ENCODE measurements around the gene OR8G1.
"Not testable (repeated sequence)": the region's sequence is repeated elsewhere in the genome, so short reads cannot be mapped to it uniquely, and the experiment has no call there.

Gene OR8G1

DNA sequence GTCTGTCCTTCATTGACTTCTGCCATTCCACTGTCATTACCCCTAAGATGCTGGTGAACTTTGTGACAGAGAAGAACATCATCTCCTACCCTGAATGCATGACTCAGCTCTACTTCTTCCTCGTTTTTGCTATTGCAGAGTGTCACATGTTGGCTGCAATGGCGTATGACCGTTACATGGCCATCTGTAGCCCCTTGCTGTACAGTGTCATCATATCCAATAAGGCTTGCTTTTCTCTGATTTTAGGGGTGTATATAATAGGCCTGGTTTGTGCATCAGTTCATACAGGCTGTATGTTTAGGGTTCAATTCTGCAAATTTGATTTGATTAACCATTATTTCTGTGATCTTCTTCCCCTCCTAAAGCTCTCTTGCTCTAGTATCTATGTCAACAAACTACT, 9.0 kb downstream of the OR8G1 start:
- not testable (repeated sequence) for DNase-seq

DNA sequence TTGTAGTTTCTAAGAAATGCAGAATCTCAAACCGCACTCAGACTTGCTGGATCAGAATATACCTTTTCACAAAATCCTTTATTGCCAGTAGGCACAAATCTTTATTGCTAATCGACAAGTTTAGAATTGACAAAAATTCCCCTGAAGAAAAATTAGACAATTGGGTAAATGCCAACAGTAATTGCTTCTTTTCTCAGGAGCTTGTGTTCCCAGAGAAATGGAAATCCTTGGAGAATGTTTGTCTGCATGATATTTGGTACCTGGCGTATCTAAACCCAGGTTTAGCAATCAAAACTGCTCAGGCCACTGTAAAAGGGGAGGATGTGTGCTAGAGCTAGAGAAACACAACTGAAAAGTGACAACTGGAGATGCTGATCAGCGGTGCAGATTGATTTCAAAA, 15.2 kb downstream of the OR8G1 start, which contains the start of gene OR8G5:
Gene OR8G5, plus strand, starts transcription at position 301 of the 400 bp plus-strand sequence. CDS start 8,556 bp downstream, outside the sequence.
- DNase-seq, result no peak

DNA sequence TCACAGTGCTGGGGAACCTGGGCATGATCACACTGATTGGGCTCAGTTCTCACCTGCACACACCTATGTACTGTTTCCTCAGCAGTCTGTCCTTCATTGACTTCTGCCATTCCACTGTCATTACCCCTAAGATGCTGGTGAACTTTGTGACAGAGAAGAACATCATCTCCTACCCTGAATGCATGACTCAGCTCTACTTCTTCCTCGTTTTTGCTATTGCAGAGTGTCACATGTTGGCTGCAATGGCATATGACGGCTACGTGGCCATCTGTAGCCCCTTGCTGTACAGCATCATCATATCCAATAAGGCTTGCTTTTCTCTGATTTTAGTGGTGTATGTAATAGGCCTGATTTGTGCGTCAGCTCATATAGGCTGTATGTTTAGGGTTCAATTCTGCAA, 24.1 kb downstream of the OR8G1 start:
- DNase-seq, result not testable (repeated sequence)

DNA sequence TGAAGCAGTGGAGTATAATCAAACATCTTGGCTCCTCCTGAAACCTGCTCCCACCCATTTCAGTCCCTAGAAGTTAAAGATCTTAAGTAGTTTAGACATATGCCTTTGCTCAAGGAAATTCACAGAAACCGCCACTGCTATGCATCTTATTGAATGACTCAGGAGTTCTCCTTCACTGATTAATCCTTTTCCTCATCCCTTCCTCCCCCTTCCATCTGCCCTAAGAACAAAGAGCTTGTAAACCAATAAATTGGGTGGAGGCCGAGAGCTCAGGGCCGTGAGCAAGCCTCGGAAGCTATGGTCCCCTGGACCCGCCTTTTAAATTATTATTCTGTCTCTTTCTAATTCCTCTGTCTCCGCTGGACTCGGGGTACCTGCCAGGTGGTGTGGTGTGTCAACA, 30.0 kb downstream of the OR8G1 start:
- DNase-seq, result not testable (repeated sequence)

DNA sequence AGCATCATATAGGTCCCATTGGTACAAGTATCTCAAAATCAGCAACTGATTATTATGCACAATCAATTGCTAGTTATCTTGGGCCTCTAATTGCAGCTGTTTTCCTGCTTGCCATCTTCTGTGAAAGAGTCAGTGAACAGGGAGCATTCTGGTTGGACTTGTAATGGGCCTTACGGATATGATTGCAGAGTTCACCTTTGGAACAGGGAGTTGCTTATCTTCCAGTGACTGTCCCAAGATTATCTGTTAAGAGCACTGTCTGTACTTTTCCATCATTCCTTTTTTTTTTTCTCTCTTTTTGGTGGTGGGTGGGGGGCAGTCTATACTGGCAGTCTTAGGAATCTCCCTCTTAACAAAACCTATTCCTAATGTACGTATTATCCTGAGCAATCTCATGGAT, 33.1 kb downstream of the OR8G1 start:
- no peak for DNase-seq

DNA sequence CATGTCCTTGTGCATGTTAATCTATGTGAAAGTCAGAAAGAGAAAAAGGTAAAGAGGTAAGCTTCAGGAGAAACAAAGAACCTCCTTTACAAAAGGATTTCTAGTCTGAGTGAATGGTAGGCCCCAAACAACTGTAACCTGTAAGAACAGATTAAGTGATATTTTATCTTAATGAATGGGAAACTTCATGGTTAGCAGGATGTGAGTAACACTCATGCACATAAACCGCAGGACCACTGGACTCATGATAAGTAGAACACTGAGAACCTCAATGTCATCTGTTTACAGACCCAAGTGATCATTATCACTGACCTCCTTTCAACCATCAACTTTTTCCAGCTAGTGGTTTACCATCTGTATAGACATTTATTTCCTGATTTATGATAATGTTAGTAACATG, 35.2 kb downstream of the OR8G1 start:
- DNase-seq, result peak; percentile 34

DNA sequence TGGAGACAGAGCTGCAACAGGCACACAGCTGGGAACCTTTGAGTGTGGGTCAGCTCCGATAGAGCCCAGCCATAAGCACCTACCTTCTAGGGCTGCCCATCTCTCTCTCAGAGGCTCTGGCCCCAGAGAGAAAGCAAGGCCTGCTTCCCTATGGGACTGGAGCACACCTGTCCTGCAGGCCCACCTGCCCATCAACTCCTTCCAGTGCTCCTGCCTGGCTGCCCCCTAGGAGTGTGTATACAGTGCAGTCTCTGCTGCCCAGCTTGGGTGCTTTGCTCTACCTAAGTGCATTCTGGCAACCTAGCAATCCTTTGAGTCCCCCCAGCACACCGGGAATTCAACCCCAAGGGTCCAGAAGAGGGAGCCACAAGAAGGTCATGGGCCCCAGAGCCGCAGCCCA, 36.3 kb downstream of the OR8G1 start:
- no peak for DNase-seq

DNA sequence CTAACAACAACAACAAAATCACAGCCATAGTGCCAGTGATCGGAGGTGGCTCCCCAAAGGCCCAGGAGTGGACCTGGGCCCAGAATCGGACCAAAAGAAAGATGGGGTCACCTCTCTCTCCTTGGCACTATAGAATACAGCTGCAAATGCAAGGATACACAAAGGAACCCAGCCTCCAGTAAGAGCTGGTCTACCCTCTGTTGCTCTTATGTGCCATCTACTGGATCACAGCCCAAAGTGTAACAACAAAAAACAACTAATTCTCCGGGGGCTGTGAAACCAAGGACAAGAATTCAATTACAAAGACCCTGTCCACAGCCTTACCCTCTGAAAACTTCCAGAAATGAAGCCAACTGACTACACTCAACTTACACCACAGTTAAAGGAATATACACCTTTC, 36.9 kb downstream of the OR8G1 start:
- DNase-seq, result no peak

DNA sequence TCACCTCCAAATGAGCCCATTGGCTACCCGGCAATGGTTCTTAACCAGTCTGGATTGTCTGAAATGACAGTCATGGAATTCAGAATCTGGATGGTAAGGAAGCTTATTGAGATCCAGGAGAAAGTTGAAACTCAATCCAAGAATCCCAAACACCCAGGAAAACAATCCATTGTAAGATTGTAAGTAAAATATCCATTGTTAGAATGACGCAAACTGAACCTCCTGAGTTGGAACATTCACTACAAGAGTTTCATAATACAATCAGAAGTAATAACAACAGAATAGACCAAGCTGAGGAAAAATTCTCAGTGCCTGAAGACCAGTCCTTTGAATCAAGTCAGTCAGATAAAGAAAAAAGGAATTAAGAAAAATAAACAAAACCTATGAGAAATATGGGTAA, 37.4 kb downstream of the OR8G1 start:
- DNase-seq, result no peak

DNA sequence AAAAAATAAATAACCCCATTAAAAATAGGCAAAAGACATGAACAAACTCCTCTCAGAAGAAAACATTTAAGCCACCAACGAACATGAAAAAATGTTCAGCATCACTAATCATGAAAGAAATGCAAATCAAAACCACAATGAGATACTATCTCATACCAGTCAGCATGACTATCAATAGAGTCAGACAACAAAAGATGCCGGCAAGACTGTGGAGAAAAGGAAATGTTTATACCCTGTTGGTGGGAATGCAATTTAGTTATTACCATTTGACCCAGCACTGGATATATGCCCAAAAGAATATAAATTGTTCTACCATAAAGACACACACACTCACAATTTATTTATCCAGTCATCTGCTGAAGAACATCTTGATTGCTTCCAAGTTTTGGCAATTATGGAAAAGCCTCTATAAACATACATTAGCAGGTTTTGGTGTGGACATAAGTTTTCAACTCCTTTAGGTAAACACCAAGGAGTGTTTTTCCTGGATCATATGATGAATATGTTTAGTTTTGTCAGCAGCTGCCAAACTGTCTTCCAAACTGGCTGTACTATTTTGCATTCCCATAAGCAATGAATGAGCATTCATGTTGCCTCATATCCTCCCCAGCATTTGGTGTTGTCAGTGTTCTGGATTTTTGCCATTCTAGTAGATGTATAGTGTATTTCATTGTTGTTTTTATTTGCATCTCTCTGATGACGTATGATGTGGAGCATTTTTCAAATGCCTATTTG, 44.9 kb downstream of the OR8G1 start:
- no peak for DNase-seq

DNA sequence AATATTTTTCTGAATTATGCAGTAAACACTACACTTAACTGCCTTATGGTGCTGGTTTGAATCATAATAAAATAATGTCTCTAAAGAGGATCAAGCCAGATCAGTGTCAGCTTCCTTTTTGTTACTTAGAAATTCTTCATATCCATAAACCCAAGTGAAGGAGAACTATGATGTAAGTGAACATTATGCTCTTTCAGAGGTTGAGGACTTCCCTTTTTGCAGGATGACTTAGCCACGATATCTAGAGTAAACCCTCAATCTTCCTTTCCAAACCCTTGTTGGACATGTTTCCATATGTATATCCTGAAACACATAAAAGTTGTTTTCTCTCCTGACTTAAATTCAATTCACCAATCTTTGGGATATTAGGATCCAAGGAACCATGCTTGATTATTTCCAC, 53.8 kb downstream of the OR8G1 start:
- no peak for DNase-seq

DNA sequence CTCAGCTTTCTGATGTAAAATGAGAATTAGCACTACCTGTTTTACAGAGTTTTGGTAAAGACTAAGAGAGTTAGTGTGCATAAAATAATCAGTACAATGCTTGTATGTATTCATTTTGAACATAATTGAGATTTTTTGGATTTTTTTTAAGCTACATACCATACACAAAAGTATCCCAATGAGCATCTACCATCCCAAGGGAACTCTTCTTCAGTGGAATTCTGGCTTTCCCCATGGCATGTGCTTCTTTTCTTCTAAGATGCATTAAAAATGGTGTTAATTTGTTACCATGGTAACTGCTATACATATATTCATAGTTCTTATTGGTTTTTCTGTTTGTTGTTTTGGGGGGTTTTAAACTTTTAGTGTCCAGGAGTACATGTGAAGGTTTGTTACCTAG, 55.1 kb downstream of the OR8G1 start:
- DNase-seq, result no peak

DNA sequence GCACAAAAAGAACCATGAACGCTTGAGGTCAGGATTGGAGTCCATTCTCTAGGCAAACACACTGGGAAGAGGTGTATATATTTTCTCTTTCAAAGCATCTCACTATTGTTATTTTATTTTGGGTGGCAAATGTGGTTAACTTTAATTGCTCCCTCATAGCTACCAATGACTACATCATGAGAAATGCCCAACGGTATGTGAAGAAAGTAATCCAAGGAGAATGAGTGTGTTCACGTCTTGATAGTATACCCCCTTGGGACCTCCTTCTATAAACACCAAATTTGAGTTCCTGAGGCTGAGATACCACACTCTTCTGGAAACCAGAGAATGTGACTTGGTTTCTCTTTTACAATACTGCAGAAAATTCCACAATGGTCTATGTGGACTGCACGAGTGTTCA, 57.0 kb downstream of the OR8G1 start:
- DNase-seq, result no peak

DNA sequence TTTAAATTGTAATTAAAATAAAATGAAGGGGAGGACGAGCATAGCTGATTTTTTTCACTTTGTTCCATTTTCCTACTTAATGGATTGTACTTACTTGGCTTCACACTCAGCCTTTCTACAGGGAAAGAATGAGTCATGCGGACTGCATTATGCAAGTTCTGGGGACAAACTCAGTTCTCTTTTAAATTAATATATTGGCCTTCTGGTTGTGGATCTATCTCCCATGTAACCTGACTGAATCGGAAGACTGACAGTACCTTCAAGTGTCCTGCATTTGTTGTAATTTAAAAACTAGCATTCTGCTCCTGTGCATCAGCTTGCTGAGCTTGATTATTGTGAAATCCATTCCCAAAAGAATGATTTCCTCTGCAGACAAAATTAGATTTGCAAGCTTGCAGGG, 60.7 kb downstream of the OR8G1 start:
- DNase-seq, result no peak

DNA sequence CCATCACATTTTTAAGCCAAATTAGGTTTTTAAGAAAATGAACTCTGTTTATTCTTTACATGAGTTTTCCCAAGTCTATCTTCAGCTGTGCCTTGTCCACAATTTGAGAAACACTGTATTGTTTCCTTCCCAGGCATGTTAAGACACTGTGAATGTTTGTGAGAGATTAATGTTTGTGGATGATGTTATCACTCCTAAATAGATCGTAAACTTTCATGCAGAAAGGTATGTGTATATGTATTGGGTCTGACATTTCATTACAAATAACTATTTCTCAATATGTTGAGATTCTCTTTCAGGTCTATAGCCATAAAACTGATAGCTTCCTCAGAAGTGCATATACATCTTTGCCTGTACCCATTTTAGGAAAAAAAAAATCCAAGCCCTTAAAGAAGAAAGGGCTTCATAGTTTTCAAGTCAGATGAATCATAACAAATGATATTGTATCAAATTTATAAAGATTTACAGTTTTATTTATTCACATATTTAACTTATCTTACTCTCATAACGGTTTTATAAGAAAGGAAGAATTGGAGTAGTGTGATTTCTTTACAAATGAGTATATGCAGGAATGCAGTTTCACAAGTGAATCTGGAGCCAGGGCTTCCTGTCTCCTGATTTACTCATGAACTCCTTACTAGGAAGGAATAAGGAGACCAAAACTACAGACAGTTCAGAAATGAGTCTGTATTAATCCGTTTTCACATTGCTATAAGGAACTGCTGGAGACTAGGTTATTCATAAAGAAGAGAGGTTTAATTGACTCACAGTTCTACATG, 61.6 kb downstream of the OR8G1 start:
- DNase-seq, result no peak
